ENCODE data around the gene DTHD1.

DTHD1 gene

GRCh38 chr4:36313703-36314102 is 32.3 kb downstream of the DTHD1 start:
- no peak for DNase-seq (ENCODE audit: low spot score)

GRCh38 chr4:36316607-36317006 is 35.2 kb downstream of the DTHD1 start:
- no peak for DNase-seq (ENCODE audit: low spot score)

- no peak for DNase-seq (ENCODE audit: low spot score)
These were observed 36.3 kb downstream of the DTHD1 start for GRCh38 chr4:36317721-36318120.

GRCh38 chr4:36320117-36320896 is 38.9 kb downstream of the DTHD1 start:
- DNase-seq (ENCODE audit: low spot score): no peak

- DNase-seq (ENCODE audit: low spot score): no peak
These were observed 39.8 kb downstream of the DTHD1 start for GRCh38 chr4:36321176-36321575.

GRCh38 chr4:36322921-36323354 is 41.5 kb downstream of the DTHD1 start:
- DNase-seq (ENCODE audit: low spot score): no peak

GRCh38 chr4:36323816-36324419 is 42.5 kb downstream of the DTHD1 start:
- no peak for DNase-seq (ENCODE audit: low spot score)

- DNase-seq (ENCODE audit: low spot score): no peak
These were observed 43.4 kb downstream of the DTHD1 start for GRCh38 chr4:36324808-36325207.

GRCh38 chr4:36325499-36325898 is 44.1 kb downstream of the DTHD1 start:
- no peak for DNase-seq (ENCODE audit: low spot score)

- DNase-seq (ENCODE audit: low spot score): no peak
These were observed 44.5 kb downstream of the DTHD1 start for GRCh38 chr4:36325926-36326325.

GRCh38 chr4:36326476-36327029 is 45.1 kb downstream of the DTHD1 start:
- no peak for DNase-seq (ENCODE audit: low spot score)

GRCh38 chr4:36327400-36327799 is 46.0 kb downstream of the DTHD1 start:
- DNase-seq (ENCODE audit: low spot score): no peak

- no peak for DNase-seq (ENCODE audit: low spot score)
These were observed 46.7 kb downstream of the DTHD1 start for GRCh38 chr4:36328130-36328529.

GRCh38 chr4:36329228-36329627 is 47.8 kb downstream of the DTHD1 start:
- DNase-seq (ENCODE audit: low spot score): no peak

GRCh38 chr4:36330796-36331195 is 49.4 kb downstream of the DTHD1 start:
- DNase-seq (ENCODE audit: low spot score): no peak

- DNase-seq (ENCODE audit: low spot score): no peak
These were observed 50.8 kb downstream of the DTHD1 start for GRCh38 chr4:36332023-36332781.

- DNase-seq (ENCODE audit: low spot score): no peak
These were observed 51.3 kb downstream of the DTHD1 start for GRCh38 chr4:36332782-36333131.

- DNase-seq (ENCODE audit: low spot score): no peak
These were observed 52.0 kb downstream of the DTHD1 start for GRCh38 chr4:36333303-36333877.

GRCh38 chr4:36337665-36338185 is 56.3 kb downstream of the DTHD1 start:
- DNase-seq (ENCODE audit: low spot score): no peak

GRCh38 chr4:36338973-36339372 is 57.6 kb downstream of the DTHD1 start:
- no peak for DNase-seq (ENCODE audit: low spot score)

- no peak for DNase-seq (ENCODE audit: low spot score)
These were observed 60.5 kb downstream of the DTHD1 start for GRCh38 chr4:36341936-36342335.

GRCh38 chr4:36343501-36344175 is 62.2 kb downstream of the DTHD1 start:
- no peak for DNase-seq (ENCODE audit: low spot score)
